Neural progenitor cell (in vitro differentiated cells): Measurements from ENCODE around the gene JOSD2. TPM values are rescaled to one million over a fixed set of nuclear protein-coding genes. Genes with fewer than 3 reads are reported as not detected.

Experiments
- DNase-seq: peaks from one replicate; pipeline ENCODE4 v3.0.0-alpha.2; 2016; ENCODE audit warnings: low spot score
- H2AFZ ChIP-seq: fragments of 200-600 bp; sonication (generic); replicated peaks from 2 replicates; pipeline ENCODE4 v1.6.1; 2016; ENCODE audit warnings: antibody characterized with exemption
- H3F3A ChIP-seq: fragments of 200-600 bp; sonication (generic); 2 replicates; pipeline ENCODE4 v1.6.1; 2016; ENCODE audit warnings: antibody characterized with exemption, low read depth
- H3K27ac ChIP-seq: fragments of 200-600 bp; sonication (generic); 2 replicates; pipeline ENCODE4 v1.5.1; 2016; ENCODE audit warnings: mild to moderate bottlenecking
- H3K27me3 ChIP-seq: fragments of 200-600 bp; sonication (generic); 2 replicates; pipeline ENCODE4 v1.6.1; 2016; ENCODE audit warnings: mild to moderate bottlenecking, moderate library complexity
- H3K36me3 ChIP-seq: fragments of 200-600 bp; sonication (generic); 2 replicates; pipeline ENCODE4 v1.5.1; 2016
- H3K4me1 ChIP-seq: fragments of 200-600 bp; sonication (generic); 2 replicates; pipeline ENCODE4 v1.6.1; 2016; ENCODE audit warnings: mixed run types
- H3K4me2 ChIP-seq: fragments of 200-600 bp; sonication (generic); 2 replicates; pipeline ENCODE4 v1.6.1; 2016
- H3K4me3 ChIP-seq: fragments of 200-600 bp; sonication (generic); 2 replicates; pipeline ENCODE4 v1.5.1; 2016
- H3K79me2 ChIP-seq: fragments of 200-600 bp; sonication (generic); 2 replicates; pipeline ENCODE4 v1.6.1; 2016; ENCODE audit warnings: low read depth
- H3K9ac ChIP-seq: fragments of 200-600 bp; sonication (generic); 2 replicates; pipeline ENCODE4 v1.6.1; 2016
- H3K9me3 ChIP-seq: fragments of 200-600 bp; sonication (generic); 2 replicates; pipeline ENCODE4 v1.5.1; 2016; ENCODE audit warnings: low read depth
- H4K20me1 ChIP-seq: fragments of 200-600 bp; sonication (generic); 2 replicates; pipeline ENCODE4 v1.6.1; 2016; ENCODE audit warnings: low read depth
- H3K27ac Mint-ChIP-seq: 3 replicates; pipeline ENCODE4 v1.8.0; 2021; ENCODE audit warnings: mixed read lengths
- H3K27me3 Mint-ChIP-seq: 2 replicates; pipeline ENCODE4 v1.8.0; 2022; ENCODE audit warnings: low read depth, mild to moderate bottlenecking, inconsistent platforms, moderate library complexity, mixed read lengths; ENCODE audit not compliant: insufficient read depth
- H3K36me3 Mint-ChIP-seq: 3 replicates; pipeline ENCODE4 v1.8.0; 2021; ENCODE audit warnings: mixed read lengths
- H3K4me1 Mint-ChIP-seq: 3 replicates; pipeline ENCODE4 v1.8.0; 2021; ENCODE audit warnings: mixed read lengths
- H3K4me3 Mint-ChIP-seq: 3 replicates; pipeline ENCODE4 v1.8.0; 2021; ENCODE audit warnings: mild to moderate bottlenecking, moderate library complexity, mixed read lengths
- H3K9me3 Mint-ChIP-seq: 3 replicates; pipeline ENCODE4 v1.8.0; 2020; ENCODE audit warnings: mixed read lengths
- EZH2 ChIP-seq: fragments of 200-600 bp; sonication (generic); IDR thresholded peaks from 2 replicates; pipeline ENCODE4 v1.6.1; 2017; ENCODE audit warnings: antibody characterized with exemption, mild to moderate bottlenecking, moderate library complexity
- EZH2phosphoT487 ChIP-seq: fragments of 200-600 bp; sonication (generic); IDR thresholded peaks from 2 replicates; pipeline ENCODE4 v1.6.1; 2017; ENCODE audit warnings: antibody characterized with exemption
- total RNA-seq: library from RNA; depleted of rRNA; stranded (reverse); fragments of >200 nt; gene quantifications from 2 replicates; pipeline ENCODE4 v1.2.3, GENCODE V29; 2015; ENCODE audit warnings: low replicate concordance
- TF ChIP-seq, protein P1 (sequence below): fragments of 200-600 bp; sonication (generic); IDR thresholded peaks from 2 replicates; pipeline ENCODE4 v1.5.1; 2017; ENCODE audit warnings: antibody characterized with exemption, mild to moderate bottlenecking

The JOSD2 gene
- total RNA-seq, 1 donor from 2014 or later = 1.7 TPM

DNA sequence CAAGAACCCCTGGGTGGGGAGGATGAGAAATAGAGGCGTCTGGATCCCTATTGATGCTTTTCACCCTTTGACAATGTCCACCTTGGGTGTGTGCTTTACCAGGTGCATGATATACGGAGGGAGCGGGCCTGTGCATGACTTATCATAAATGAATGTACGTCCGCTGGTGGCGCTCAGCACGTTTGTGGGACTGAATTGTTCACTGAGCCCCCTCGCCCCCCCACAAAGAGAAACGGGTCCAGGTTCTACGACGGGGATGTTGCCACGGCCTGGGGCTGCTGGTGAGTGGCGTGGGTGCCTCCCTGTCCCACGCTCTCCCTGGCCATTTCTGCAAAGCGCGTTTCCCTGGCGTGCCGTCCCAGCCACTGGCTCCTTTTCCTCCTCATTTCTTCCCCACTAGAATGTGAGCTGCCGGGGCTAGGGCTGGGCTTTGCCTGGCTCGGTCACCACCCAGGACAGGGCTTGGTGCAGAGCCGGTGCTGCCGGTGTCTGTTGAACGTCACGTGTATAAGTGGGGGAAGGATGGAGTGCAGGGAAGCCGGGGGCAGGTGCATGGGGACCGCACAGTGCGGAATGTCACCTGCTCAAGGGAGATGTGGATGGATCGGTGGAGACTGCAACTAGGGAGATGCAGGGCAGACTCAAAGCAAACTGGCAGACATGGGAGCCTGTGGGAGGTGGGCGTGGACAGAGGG, 35.7 kb upstream of the JOSD2 start:
- no peak overlapping the region for H3K4me3 Mint-ChIP-seq
- peaks cover 24% of the 10 kb centered on the region for H3K4me1 Mint-ChIP-seq
- H3K36me3 Mint-ChIP-seq = peaks cover 18% of the 10 kb centered on the region
- DNase-seq = no peak
- Histone ChIP-seq H3K9me3 (no peaks in the 10 kb centered on the region), H2AFZ (no peak overlapping the region), H3K4me2 (no peak overlapping the region), H4K20me1 (peaks cover 41% of the 10 kb centered on the region), H3K4me1 (peaks cover 7% of the 10 kb centered on the region), H3K27me3 (peaks cover 28% of the 10 kb centered on the region), H3K36me3 (no peaks in the 10 kb centered on the region), H3K9ac (no peak overlapping the region), H3K27ac (no peak overlapping the region), H3K4me3 (no peak overlapping the region), H3F3A (no peaks in the 10 kb centered on the region), H3K79me2 (no peaks in the 10 kb centered on the region)
- H3K27me3 Mint-ChIP-seq = peaks cover 8% of the 10 kb centered on the region
- H3K27ac Mint-ChIP-seq = no peak overlapping the region
- no peak for TF ChIP-seq EZH2
- TF ChIP-seq, protein P1, sequence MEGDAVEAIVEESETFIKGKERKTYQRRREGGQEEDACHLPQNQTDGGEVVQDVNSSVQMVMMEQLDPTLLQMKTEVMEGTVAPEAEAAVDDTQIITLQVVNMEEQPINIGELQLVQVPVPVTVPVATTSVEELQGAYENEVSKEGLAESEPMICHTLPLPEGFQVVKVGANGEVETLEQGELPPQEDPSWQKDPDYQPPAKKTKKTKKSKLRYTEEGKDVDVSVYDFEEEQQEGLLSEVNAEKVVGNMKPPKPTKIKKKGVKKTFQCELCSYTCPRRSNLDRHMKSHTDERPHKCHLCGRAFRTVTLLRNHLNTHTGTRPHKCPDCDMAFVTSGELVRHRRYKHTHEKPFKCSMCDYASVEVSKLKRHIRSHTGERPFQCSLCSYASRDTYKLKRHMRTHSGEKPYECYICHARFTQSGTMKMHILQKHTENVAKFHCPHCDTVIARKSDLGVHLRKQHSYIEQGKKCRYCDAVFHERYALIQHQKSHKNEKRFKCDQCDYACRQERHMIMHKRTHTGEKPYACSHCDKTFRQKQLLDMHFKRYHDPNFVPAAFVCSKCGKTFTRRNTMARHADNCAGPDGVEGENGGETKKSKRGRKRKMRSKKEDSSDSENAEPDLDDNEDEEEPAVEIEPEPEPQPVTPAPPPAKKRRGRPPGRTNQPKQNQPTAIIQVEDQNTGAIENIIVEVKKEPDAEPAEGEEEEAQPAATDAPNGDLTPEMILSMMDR = no peak
- no peak for TF ChIP-seq EZH2phosphoT487
- no peaks in the 10 kb centered on the region for H3K9me3 Mint-ChIP-seq

DNA sequence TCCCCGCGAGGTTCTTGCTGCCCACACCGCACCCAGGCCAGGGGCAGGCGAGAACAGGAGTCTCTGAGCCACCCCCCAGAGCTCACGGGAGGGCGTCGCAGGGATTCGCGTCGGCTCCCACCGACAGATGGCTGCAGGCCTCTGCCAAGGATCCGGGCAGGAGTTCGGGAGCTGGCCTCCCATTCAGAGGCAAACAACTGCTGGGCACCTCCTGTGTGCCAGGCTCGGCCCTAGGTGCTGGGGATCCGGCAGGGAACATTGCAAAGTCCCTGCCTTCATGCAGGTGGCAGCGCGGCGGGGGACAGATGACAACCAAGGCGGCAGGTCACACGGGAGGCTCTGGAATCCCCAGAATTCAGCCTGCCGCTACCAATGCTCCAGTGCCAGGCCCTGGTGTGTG, 32.0 kb upstream of the JOSD2 start:
- peaks cover 22% of the 10 kb centered on the region for H4K20me1 ChIP-seq
- Mint-ChIP-seq H3K36me3 (peaks cover 28% of the 10 kb centered on the region), H3K4me3 (peak overlapping the region; percentile 35), H3K27ac (no peak overlapping the region), H3K9me3 (no peaks in the 10 kb centered on the region), H3K4me1 (peaks cover 11% of the 10 kb centered on the region), H3K27me3 (peaks cover 6% of the 10 kb centered on the region)
- H3K4me2 ChIP-seq = no peak overlapping the region
- no peak overlapping the region for H3K27ac ChIP-seq
- no peak overlapping the region for H3K9ac ChIP-seq
- no peaks in the 10 kb centered on the region for H3K4me1 ChIP-seq
- H2AFZ ChIP-seq = no peak overlapping the region
- H3K9me3 ChIP-seq = no peaks in the 10 kb centered on the region
- no peaks in the 10 kb centered on the region for H3K79me2 ChIP-seq
- DNase-seq = no peak
- TF ChIP-seq, protein P1 = no peak
- TF ChIP-seq EZH2 = no peak
- TF ChIP-seq EZH2phosphoT487 = no peak
- H3F3A ChIP-seq = peaks cover 2% of the 10 kb centered on the region
- H3K4me3 ChIP-seq = no peak overlapping the region
- H3K27me3 ChIP-seq = no peaks in the 10 kb centered on the region
- H3K36me3 ChIP-seq = no peaks in the 10 kb centered on the region

DNA sequence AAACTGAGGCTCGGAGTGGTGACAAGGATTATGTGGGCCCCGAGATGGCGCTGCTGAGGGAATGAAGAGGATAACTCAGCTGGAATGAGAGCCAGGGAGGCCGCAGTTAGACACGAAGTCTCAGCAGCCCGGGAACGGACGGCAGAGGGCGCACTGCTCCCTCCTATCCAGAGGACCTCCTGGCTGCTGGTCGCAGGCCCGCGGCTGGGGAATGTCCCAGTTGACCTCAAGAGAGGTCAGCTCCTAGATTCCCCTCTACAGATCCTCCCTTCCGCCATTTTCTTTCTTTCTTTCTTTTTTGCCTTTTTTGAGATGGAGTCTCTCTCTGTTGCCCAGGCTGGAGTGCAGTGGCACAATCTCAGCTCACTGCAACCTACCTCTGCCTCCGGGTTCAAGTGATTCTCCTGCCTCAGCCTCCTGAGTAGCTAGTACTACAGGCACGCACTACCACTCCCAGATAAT, 26.8 kb upstream of the JOSD2 start:
- H3K27me3 ChIP-seq = no peaks in the 10 kb centered on the region
- peaks cover 6% of the 10 kb centered on the region for H3K27me3 Mint-ChIP-seq
- H3K27ac Mint-ChIP-seq = no peak overlapping the region
- no peak overlapping the region for H3K27ac ChIP-seq
- TF ChIP-seq EZH2phosphoT487 = no peak
- TF ChIP-seq EZH2 = no peak
- TF ChIP-seq, protein P1 = peak; percentile 84
- H3K4me2 ChIP-seq = no peak overlapping the region
- H3K4me3 Mint-ChIP-seq = peak overlapping the region; percentile 50
- H3K79me2 ChIP-seq = no peaks in the 10 kb centered on the region
- peaks cover 5% of the 10 kb centered on the region for H3K9me3 Mint-ChIP-seq
- H3K4me1 ChIP-seq = no peaks in the 10 kb centered on the region
- H3K36me3 Mint-ChIP-seq = peaks cover 42% of the 10 kb centered on the region
- peaks cover 2% of the 10 kb centered on the region for H3F3A ChIP-seq
- peaks cover 19% of the 10 kb centered on the region for H4K20me1 ChIP-seq
- no peak overlapping the region for H3K9ac ChIP-seq
- H3K4me3 ChIP-seq = no peak overlapping the region
- H3K4me1 Mint-ChIP-seq = peaks cover 14% of the 10 kb centered on the region
- no peak overlapping the region for H2AFZ ChIP-seq
- H3K36me3 ChIP-seq = no peaks in the 10 kb centered on the region
- H3K9me3 ChIP-seq = no peaks in the 10 kb centered on the region
- peak; percentile 94 for DNase-seq
